Stimulated activated effector memory CD8-positive, alpha-beta T cell treated with anti-CD3 and anti-CD28 coated beads, Interleukin-12 subunit alpha, Interleukin-12 subunit beta, amount 100 ng/mL, for 72 hours (primary cell): ENCODE results near the gene SLIT3.
"Not testable (repeated sequence)": the region's sequence is repeated elsewhere in the genome, so short reads cannot be mapped to it uniquely, and the experiment has no call there.

Source experiments
- ATAC-seq: fragments of 150-1000 bp; cut with Tn5 transposase; 2 replicates; pipeline ENCODE4 v1.10.0; 2021
- DNase-seq, 2 donors: peaks; one replicate each; pipeline ENCODE4 v3.0.0; 2021 to 2022; ENCODE audit warnings: low spot score in 2 of 2
- H3K27ac Mint-ChIP-seq: one replicate; pipeline ENCODE4 v1.8.0; 2022; ENCODE audit warnings: mild to moderate bottlenecking, mixed read lengths
- H3K36me3 Mint-ChIP-seq: one replicate; pipeline ENCODE4 v1.8.0; 2022; ENCODE audit warnings: mild to moderate bottlenecking, mixed read lengths
- H3K4me1 Mint-ChIP-seq: one replicate; pipeline ENCODE4 v1.8.0; 2022; ENCODE audit warnings: mixed read lengths
- H3K4me3 Mint-ChIP-seq: one replicate; pipeline ENCODE4 v1.8.0; 2022; ENCODE audit warnings: mild to moderate bottlenecking, mixed read lengths
- H3K9me3 Mint-ChIP-seq: one replicate; pipeline ENCODE4 v1.8.0; 2022; ENCODE audit warnings: mixed read lengths

Gene SLIT3

DNA sequence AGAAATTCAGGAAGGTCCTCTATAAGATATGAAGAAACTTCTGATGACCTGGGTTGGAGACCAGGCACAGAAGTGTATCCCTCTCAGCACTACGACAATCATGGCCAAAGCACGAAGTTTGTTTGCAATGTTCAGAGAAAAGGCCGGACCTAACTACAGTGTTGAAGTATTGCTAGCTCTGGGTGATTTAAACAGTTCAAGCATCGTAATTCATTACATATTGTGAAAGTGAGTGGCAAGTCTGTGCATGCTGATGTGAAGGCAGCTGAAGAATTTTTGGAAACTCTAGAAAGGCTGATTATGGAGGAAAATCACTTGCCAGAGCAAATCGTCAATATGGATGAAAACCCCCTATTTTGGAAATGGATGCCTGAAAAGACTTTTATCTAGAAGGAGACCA, 654.6 kb downstream of the SLIT3 start:
- DNase-seq, result no peak
- Mint-ChIP-seq H3K27ac (no peak overlapping the region), H3K4me3 (no peak overlapping the region), H3K36me3 (no peaks in the 10 kb centered on the region), H3K4me1 (no peaks in the 10 kb centered on the region), H3K9me3 (peaks cover 3% of the 10 kb centered on the region)
- ATAC-seq, result no peak

- no peak overlapping the region for H3K27ac Mint-ChIP-seq
- DNase-seq (no peak), ATAC-seq (no peak)
- no peak overlapping the region for H3K4me3 Mint-ChIP-seq
- H3K36me3 Mint-ChIP-seq, result no peaks in the 10 kb centered on the region
- no peaks in the 10 kb centered on the region for H3K4me1 Mint-ChIP-seq
- H3K9me3 Mint-ChIP-seq, result peaks cover 3% of the 10 kb centered on the region
Measured at GRCh38 chr5:168645195-168645594, 655.7 kb downstream of the SLIT3 start.

GRCh38 chr5:168642019-168642418, 658.9 kb downstream of the SLIT3 start:
- no peaks in the 10 kb centered on the region for H3K4me1 Mint-ChIP-seq

DNA sequence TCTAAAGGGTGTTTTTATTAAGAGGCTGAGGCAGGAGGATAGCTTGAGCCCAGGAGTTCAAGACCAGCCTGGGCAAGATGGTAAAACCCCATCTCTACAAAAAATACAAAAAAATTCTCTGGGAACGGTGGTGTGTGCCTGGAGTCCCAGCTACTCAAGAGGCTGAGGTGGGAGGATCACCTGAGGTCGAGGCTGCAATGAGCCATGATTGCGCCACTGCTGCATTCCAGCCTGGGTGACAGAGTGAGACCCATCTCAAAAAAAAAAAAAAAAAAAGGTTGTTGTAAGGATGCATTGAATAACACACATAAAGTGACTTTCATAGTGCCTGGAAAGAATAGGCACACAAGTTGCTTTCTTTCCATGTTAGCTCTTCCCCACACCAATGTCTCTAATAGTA, 662.1 kb downstream of the SLIT3 start:
- not testable (repeated sequence) for H3K4me3 Mint-ChIP-seq, ATAC-seq, H3K27ac Mint-ChIP-seq, H3K4me1 Mint-ChIP-seq, H3K9me3 Mint-ChIP-seq, H3K36me3 Mint-ChIP-seq, DNase-seq

More at GRCh38 chr5:168642019-168642418, 658.9 kb downstream of the SLIT3 start:
- Mint-ChIP-seq H3K4me3 (no peak overlapping the region), H3K9me3 (peaks cover 3% of the 10 kb centered on the region), H3K27ac (no peak overlapping the region), H3K36me3 (no peaks in the 10 kb centered on the region)
- ATAC-seq (no peak), DNase-seq (no peak)

DNA sequence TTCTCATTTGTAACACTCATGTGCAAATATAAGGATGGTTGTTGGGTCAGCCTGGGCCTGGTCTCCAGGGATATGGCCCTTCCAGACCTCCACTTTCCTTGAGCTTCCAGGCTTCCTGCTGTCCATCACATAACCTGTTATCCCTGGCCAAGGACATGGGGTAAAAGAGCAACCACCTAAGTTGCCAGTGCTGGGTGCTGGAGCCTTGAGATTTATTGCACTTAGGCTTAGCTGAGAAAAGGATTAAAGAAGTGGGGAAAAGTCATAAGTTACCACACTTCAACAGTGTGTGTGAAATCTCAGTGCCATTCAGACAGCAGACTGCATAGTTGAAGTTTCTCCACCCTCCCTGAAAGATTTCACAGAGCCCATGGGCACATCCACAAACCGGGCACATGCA, 663.1 kb downstream of the SLIT3 start:
- no peak for DNase-seq
- no peak overlapping the region for H3K27ac Mint-ChIP-seq
- H3K4me1 Mint-ChIP-seq, result no peaks in the 10 kb centered on the region
- H3K36me3 Mint-ChIP-seq, result no peaks in the 10 kb centered on the region
- H3K9me3 Mint-ChIP-seq, result no peaks in the 10 kb centered on the region
- ATAC-seq, result peak; percentile 13
- no peak overlapping the region for H3K4me3 Mint-ChIP-seq

GRCh38 chr5:168637281-168637680, 663.7 kb downstream of the SLIT3 start:
- DNase-seq (no peak), ATAC-seq (no peak)
- Mint-ChIP-seq H3K4me1 (no peaks in the 10 kb centered on the region), H3K4me3 (no peak overlapping the region), H3K27ac (no peak overlapping the region), H3K36me3 (no peaks in the 10 kb centered on the region), H3K9me3 (no peaks in the 10 kb centered on the region)

- H3K9me3 Mint-ChIP-seq, H3K27ac Mint-ChIP-seq, ATAC-seq, DNase-seq, H3K36me3 Mint-ChIP-seq, H3K4me3 Mint-ChIP-seq, H3K4me1 Mint-ChIP-seq: not testable (repeated sequence)
Measured at GRCh38 chr5:168630958-168631357, 670.0 kb downstream of the SLIT3 start.

GRCh38 chr5:168624850-168625364, 676.0 kb downstream of the SLIT3 start:
- Mint-ChIP-seq H3K4me3 (no peak overlapping the region), H3K27ac (no peak overlapping the region), H3K9me3 (no peaks in the 10 kb centered on the region), H3K4me1 (no peaks in the 10 kb centered on the region), H3K36me3 (no peaks in the 10 kb centered on the region)
- no peak for ATAC-seq
- DNase-seq, result no peak

DNA sequence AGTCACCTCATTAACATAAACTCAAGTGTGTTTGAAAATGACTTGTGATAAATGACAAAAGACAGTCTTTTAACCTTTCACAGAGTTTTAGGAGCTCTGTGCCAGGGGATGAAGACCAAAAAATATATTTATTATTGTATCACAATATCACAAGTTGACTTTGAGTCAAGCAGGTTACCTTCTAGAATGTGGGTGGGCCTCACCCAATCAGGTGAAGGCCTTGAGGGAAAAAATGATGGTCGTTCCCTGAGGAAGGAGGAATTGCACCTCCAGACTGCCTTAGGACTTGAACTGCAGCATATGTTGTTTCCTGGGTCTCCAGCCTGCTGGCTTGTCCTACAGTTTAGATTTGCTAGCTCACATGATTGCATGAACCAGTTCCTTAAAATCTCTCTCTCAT, 680.1 kb downstream of the SLIT3 start:
- Mint-ChIP-seq H3K4me1 (no peaks in the 10 kb centered on the region), H3K36me3 (no peaks in the 10 kb centered on the region), H3K4me3 (no peak overlapping the region), H3K9me3 (no peaks in the 10 kb centered on the region), H3K27ac (no peak overlapping the region)
- ATAC-seq (no peak), DNase-seq (no peak)

- Mint-ChIP-seq H3K9me3 (no peaks in the 10 kb centered on the region), H3K4me3 (no peak overlapping the region), H3K36me3 (no peaks in the 10 kb centered on the region), H3K27ac (no peak overlapping the region), H3K4me1 (peaks cover 9% of the 10 kb centered on the region)
- no peak for ATAC-seq
- DNase-seq, result no peak
Measured at GRCh38 chr5:168614661-168615060, 686.3 kb downstream of the SLIT3 start.

DNA sequence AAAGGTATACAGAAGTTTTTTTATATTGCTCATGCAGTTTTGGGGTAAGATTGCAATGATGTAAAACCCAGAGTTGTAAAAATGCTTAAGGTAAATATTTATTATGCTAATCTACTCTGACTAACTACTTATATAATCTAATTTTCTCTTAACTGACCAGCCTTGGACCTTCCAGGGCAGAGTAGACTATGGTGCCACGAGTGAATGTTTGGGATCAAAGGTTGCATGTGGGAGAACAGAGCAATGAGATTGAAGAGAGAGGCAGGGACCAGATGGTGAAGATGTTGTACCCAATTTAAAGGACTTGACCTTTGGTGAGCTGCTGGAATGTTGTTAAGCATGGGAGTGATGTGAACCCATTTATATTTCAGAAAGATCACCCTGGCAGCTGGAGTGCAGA, 686.9 kb downstream of the SLIT3 start:
- peaks cover 9% of the 10 kb centered on the region for H3K4me1 Mint-ChIP-seq
- no peak overlapping the region for H3K27ac Mint-ChIP-seq
- DNase-seq (no peak), ATAC-seq (no peak)
- no peak overlapping the region for H3K4me3 Mint-ChIP-seq
- H3K36me3 Mint-ChIP-seq, result no peaks in the 10 kb centered on the region
- H3K9me3 Mint-ChIP-seq, result no peaks in the 10 kb centered on the region

- H3K9me3 Mint-ChIP-seq, result no peaks in the 10 kb centered on the region
- ATAC-seq, result no peak
- DNase-seq, result no peak
- H3K4me1 Mint-ChIP-seq, result peaks cover 15% of the 10 kb centered on the region
- no peaks in the 10 kb centered on the region for H3K36me3 Mint-ChIP-seq
- H3K4me3 Mint-ChIP-seq, result no peak overlapping the region
- H3K27ac Mint-ChIP-seq, result peak overlapping the region; percentile 56
Measured at GRCh38 chr5:168613396-168613795, 687.5 kb downstream of the SLIT3 start.

GRCh38 chr5:168612996-168613395, 687.9 kb downstream of the SLIT3 start:
- H3K4me1 Mint-ChIP-seq, result peaks cover 19% of the 10 kb centered on the region
- no peaks in the 10 kb centered on the region for H3K9me3 Mint-ChIP-seq
- no peaks in the 10 kb centered on the region for H3K36me3 Mint-ChIP-seq
- peak overlapping the region; percentile 56 for H3K27ac Mint-ChIP-seq
- no peak for DNase-seq
- H3K4me3 Mint-ChIP-seq, result no peak overlapping the region
- peak; percentile 84 for ATAC-seq

- no peak for ATAC-seq
Measured at GRCh38 chr5:168612123-168612522, 688.8 kb downstream of the SLIT3 start.

More at GRCh38 chr5:168612123-168612522, 688.8 kb downstream of the SLIT3 start:
- H3K4me3 Mint-ChIP-seq, result no peak overlapping the region
- no peaks in the 10 kb centered on the region for H3K36me3 Mint-ChIP-seq
- H3K4me1 Mint-ChIP-seq, result peaks cover 23% of the 10 kb centered on the region
- no peaks in the 10 kb centered on the region for H3K9me3 Mint-ChIP-seq
- no peak overlapping the region for H3K27ac Mint-ChIP-seq
- no peak for DNase-seq
